Large intestine (tissue), 3 donors: ENCODE data around the gene COX20. TPM values are rescaled to one million over a fixed set of nuclear protein-coding genes. Genes with fewer than 3 reads are reported as not detected.
A peak's percentile ranks its signal among the peaks of the same experiment; 100 is the strongest.

Source experiments
- DNase-seq, 2 donors: peaks; one replicate each; pipeline versions ENCODE4 v3.0.0 to v3.0.0-alpha.2; 2013
- H3K27ac ChIP-seq: one replicate; pipeline ENCODE4 v1.5.1; 2013; ENCODE audit warnings: low read length
- H3K27me3 ChIP-seq: 2 replicates; pipeline ENCODE4 v1.6.1; 2013; ENCODE audit warnings: low read length; ENCODE audit not compliant: control insufficient read depth, insufficient read depth
- H3K36me3 ChIP-seq: 2 replicates; pipeline ENCODE4 v1.6.1; 2013; ENCODE audit warnings: low read length; ENCODE audit not compliant: control insufficient read depth, insufficient read depth
- H3K4me1 ChIP-seq: one replicate; pipeline ENCODE4 v1.6.1; 2013; ENCODE audit warnings: low read length; ENCODE audit not compliant: control insufficient read depth, insufficient read depth
- H3K4me3 ChIP-seq: one replicate; pipeline ENCODE4 v1.5.1; 2013; ENCODE audit warnings: low read length
- H3K9me3 ChIP-seq: one replicate; pipeline ENCODE4 v1.6.1; 2013; ENCODE audit warnings: mild to moderate bottlenecking, low read depth, low read length, moderate library complexity; ENCODE audit not compliant: control insufficient read depth
- WGBS: methylation state at CpG from one replicate; pipeline ENCODE4 v1.1.5; 2013; ENCODE audit warnings: low lambda C conversion rate; ENCODE audit not compliant: insufficient coverage; 5-methylcytosine and 5-hydroxymethylcytosine counted together
- polyA plus RNA-seq: library from polyadenylated mRNA; unstranded; fragments of 120-200 nt; gene quantifications from one replicate; pipeline ENCODE4 v1.2.1, GENCODE V29; 2013

COX20 gene
- polyA plus RNA-seq, 1 donor = 79.2 TPM

GRCh38 chr1:244869364-244869827 lies 33.9 kb downstream of the COX20 start:
- no peak overlapping the region for H3K27ac ChIP-seq
- peaks cover 9% of the 10 kb centered on the region for H3K4me1 ChIP-seq
- no peak overlapping the region for H3K4me3 ChIP-seq
- H3K36me3 ChIP-seq = no peaks in the 10 kb centered on the region
- WGBS = no CpG with 5 or more reads among the region's 12 CpGs
- H3K9me3 ChIP-seq = no peaks in the 10 kb centered on the region
- DNase-seq = no peak
- H3K27me3 ChIP-seq = no peaks in the 10 kb centered on the region

- Histone ChIP-seq H3K4me1 (peaks cover 9% of the 10 kb centered on the region), H3K4me3 (no peak overlapping the region), H3K36me3 (no peaks in the 10 kb centered on the region), H3K27ac (no peak overlapping the region), H3K9me3 (no peaks in the 10 kb centered on the region), H3K27me3 (no peaks in the 10 kb centered on the region)
- WGBS = no CpG with 5 or more reads among the region's 4 CpGs
- no peak for DNase-seq
These were observed 34.5 kb downstream of the COX20 start for GRCh38 chr1:244869950-244870349.

- H3K4me1 ChIP-seq = no peaks in the 10 kb centered on the region
- no peak for DNase-seq
- no peaks in the 10 kb centered on the region for H3K9me3 ChIP-seq
- H3K36me3 ChIP-seq = no peaks in the 10 kb centered on the region
- no peak overlapping the region for H3K27ac ChIP-seq
- H3K27me3 ChIP-seq = no peaks in the 10 kb centered on the region
- WGBS = 83% methylated on average over 1 of the region's 7 CpGs
- H3K4me3 ChIP-seq = no peak overlapping the region
These were observed 39.6 kb downstream of the COX20 start for GRCh38 chr1:244874974-244875579.

- WGBS = 100% methylated on average over 2 of the region's 8 CpGs
- no peaks in the 10 kb centered on the region for H3K36me3 ChIP-seq
- H3K4me1 ChIP-seq = no peaks in the 10 kb centered on the region
- no peaks in the 10 kb centered on the region for H3K9me3 ChIP-seq
- no peak overlapping the region for H3K4me3 ChIP-seq
- DNase-seq = no peak
- no peaks in the 10 kb centered on the region for H3K27me3 ChIP-seq
- H3K27ac ChIP-seq = no peak overlapping the region
These were observed 40.9 kb downstream of the COX20 start for GRCh38 chr1:244876228-244876910.

- Histone ChIP-seq H3K27ac (no peak overlapping the region), H3K9me3 (no peaks in the 10 kb centered on the region), H3K36me3 (no peaks in the 10 kb centered on the region), H3K27me3 (no peaks in the 10 kb centered on the region), H3K4me1 (no peaks in the 10 kb centered on the region), H3K4me3 (no peak overlapping the region)
- 90% methylated on average over 2 of the region's 5 CpGs for WGBS
- DNase-seq = no peak
These were observed 43.2 kb downstream of the COX20 start for GRCh38 chr1:244878681-244879080.

GRCh38 chr1:244881552-244882280 lies 46.3 kb downstream of the COX20 start:
- no CpG with 5 or more reads among the region's 11 CpGs for WGBS

GRCh38 chr1:244887281-244887680 lies 51.8 kb downstream of the COX20 start:
- H3K4me3 ChIP-seq = no peak overlapping the region
- no peaks in the 10 kb centered on the region for H3K9me3 ChIP-seq
- H3K27ac ChIP-seq = no peak overlapping the region
- no peaks in the 10 kb centered on the region for H3K27me3 ChIP-seq
- H3K36me3 ChIP-seq = no peaks in the 10 kb centered on the region
- peak in 1 of 2 donors; percentile 24 for DNase-seq
- no peaks in the 10 kb centered on the region for H3K4me1 ChIP-seq
- WGBS = no CpG with 5 or more reads among the region's 4 CpGs

More at GRCh38 chr1:244881552-244882280, 46.3 kb downstream of the COX20 start:
- Histone ChIP-seq H3K36me3 (no peaks in the 10 kb centered on the region), H3K4me1 (no peaks in the 10 kb centered on the region), H3K27me3 (no peaks in the 10 kb centered on the region), H3K4me3 (no peak overlapping the region), H3K9me3 (no peaks in the 10 kb centered on the region), H3K27ac (no peak overlapping the region)
- no peak for DNase-seq

- Histone ChIP-seq H3K9me3 (no peaks in the 10 kb centered on the region), H3K4me3 (no peak overlapping the region), H3K27me3 (no peaks in the 10 kb centered on the region), H3K4me1 (no peaks in the 10 kb centered on the region), H3K27ac (no peak overlapping the region), H3K36me3 (no peaks in the 10 kb centered on the region)
- DNase-seq = no peak
- 100% methylated on average over 1 of the region's 7 CpGs for WGBS
These were observed 58.4 kb downstream of the COX20 start for GRCh38 chr1:244893836-244894235.

Other genes with a start within 250 kb of the COX20 start
- 28.3 TPM for gene DESI2, start 182.5 kb upstream of the COX20 start, polyA plus RNA-seq
- 395 TPM for gene HNRNPU, start 28.9 kb downstream of the COX20 start, polyA plus RNA-seq